GM12892 (cell line): ENCODE data around the gene NKD1.

ENCODE experiments used
- POLR2A ChIP-seq: IDR thresholded peaks from 2 replicates; pipeline ENCODE4 v1.6.1; 2011; ENCODE audit warnings: low read depth, low read length, control low read depth
- POLR2AphosphoS5 ChIP-seq: IDR thresholded peaks from 2 replicates; pipeline ENCODE4 v1.6.1; 2011; ENCODE audit warnings: low read depth, low read length, control low read depth
- TAF1 ChIP-seq: IDR thresholded peaks from 2 replicates; pipeline ENCODE4 v1.6.1; 2011; ENCODE audit warnings: low read depth, mild to moderate bottlenecking, control low read depth, low read length, borderline replicate concordance

GRCh38 chr16:50696126-50696525 is 147.9 kb downstream of the NKD1 start:
- TF ChIP-seq POLR2AphosphoS5 (no peak), POLR2A (no peak), TAF1 (no peak)
